ENCODE measurements around the gene DENND4A. TPM values are rescaled to one million over a fixed set of nuclear protein-coding genes. Genes with fewer than 3 reads are reported as not detected.

Gene DENND4A
- total RNA-seq, 1 experiment from 2014 or later = 14.4 TPM

DNA sequence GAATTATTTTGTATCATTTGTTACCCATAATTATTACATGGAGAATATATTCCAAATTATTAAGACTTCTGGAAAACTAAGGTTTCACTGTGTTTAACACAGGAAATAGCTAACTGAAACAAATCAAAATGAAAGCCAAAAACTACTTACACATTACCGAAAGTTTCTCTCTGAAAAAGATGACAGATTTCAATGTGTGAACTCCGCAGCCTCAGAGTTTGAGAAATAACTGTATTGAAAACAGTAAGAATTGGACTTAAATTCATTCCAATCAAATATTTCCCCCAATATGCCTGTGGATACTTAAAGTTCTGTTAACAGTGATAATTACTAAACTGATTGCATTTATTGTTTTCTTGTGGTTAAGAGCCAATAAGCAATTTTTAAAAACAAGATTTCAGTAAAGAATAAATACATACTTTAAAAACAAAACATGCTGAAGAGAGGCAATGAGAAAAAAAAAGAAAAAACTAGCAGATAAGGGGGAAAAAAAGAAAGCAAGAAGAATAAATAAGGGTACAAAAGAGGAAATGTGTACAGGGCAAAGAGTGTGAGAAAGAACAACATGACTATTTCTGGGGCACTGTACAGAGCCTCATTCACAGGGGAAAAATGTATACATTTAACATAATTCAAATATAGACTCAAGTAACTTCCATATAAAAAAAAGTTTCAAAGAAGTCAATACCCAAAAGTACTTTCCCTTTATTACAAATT, 30.7 kb downstream of the DENND4A start:
- intact Hi-C loops (cut with micrococcal nuclease; ENCODE audit: unreplicated experiment) = no loop called here
- Histone ChIP-seq H3K4me3 (ENCODE audit: low read depth in 2 of 2, low read length in 2 of 2) (no peak overlapping the region), H3K9me3 (ENCODE audit: control insufficient read depth, insufficient read depth, low read depth, low read length) (no peaks in the 10 kb centered on the region), H3K4me1 (ENCODE audit: control insufficient read depth, insufficient read depth, low read length) (no peaks in the 10 kb centered on the region; the same call in 1 of the 2 replicates), H3K27me3 (ENCODE audit: control insufficient read depth, insufficient read depth, low read length) (no peaks in the 10 kb centered on the region), H3K27ac (ENCODE audit: low read length) (no peak overlapping the region), H3K36me3 (ENCODE audit: control insufficient read depth, insufficient read depth, low read length) (no peaks in the 10 kb centered on the region)
- ChIA-PET POLR2A (no interaction called here), CTCF (no interaction called here)
- DNase-seq (ENCODE audit: low read depth, low spot score) = no peak
- no TSS peak for BruUV-seq (replicated peaks)
- ATAC-seq = no peak
- in situ Hi-C loops (cut with HindIII; ENCODE audit: low pct_unique_long_range_greater_than_20kb, low sequenced_read_pairs) = no loop called here
- TF ChIP-seq POLR2AphosphoS5 (IDR thresholded peaks at IDR 0.05; ENCODE audit: low read depth, low read length) = no peak
- no peak for TF ChIP-seq TCF7L2 (IDR thresholded peaks at IDR 0.05; ENCODE audit: low read depth, low read length)
- TF ChIP-seq, protein P1, sequence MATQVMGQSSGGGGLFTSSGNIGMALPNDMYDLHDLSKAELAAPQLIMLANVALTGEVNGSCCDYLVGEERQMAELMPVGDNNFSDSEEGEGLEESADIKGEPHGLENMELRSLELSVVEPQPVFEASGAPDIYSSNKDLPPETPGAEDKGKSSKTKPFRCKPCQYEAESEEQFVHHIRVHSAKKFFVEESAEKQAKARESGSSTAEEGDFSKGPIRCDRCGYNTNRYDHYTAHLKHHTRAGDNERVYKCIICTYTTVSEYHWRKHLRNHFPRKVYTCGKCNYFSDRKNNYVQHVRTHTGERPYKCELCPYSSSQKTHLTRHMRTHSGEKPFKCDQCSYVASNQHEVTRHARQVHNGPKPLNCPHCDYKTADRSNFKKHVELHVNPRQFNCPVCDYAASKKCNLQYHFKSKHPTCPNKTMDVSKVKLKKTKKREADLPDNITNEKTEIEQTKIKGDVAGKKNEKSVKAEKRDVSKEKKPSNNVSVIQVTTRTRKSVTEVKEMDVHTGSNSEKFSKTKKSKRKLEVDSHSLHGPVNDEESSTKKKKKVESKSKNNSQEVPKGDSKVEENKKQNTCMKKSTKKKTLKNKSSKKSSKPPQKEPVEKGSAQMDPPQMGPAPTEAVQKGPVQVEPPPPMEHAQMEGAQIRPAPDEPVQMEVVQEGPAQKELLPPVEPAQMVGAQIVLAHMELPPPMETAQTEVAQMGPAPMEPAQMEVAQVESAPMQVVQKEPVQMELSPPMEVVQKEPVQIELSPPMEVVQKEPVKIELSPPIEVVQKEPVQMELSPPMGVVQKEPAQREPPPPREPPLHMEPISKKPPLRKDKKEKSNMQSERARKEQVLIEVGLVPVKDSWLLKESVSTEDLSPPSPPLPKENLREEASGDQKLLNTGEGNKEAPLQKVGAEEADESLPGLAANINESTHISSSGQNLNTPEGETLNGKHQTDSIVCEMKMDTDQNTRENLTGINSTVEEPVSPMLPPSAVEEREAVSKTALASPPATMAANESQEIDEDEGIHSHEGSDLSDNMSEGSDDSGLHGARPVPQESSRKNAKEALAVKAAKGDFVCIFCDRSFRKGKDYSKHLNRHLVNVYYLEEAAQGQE (IDR thresholded peaks at IDR 0.05; ENCODE audit: insufficient read depth in 1 of 2, low read depth in 2 of 2, low read length in 1 of 2) = no peak
- TF ChIP-seq, protein P2, sequence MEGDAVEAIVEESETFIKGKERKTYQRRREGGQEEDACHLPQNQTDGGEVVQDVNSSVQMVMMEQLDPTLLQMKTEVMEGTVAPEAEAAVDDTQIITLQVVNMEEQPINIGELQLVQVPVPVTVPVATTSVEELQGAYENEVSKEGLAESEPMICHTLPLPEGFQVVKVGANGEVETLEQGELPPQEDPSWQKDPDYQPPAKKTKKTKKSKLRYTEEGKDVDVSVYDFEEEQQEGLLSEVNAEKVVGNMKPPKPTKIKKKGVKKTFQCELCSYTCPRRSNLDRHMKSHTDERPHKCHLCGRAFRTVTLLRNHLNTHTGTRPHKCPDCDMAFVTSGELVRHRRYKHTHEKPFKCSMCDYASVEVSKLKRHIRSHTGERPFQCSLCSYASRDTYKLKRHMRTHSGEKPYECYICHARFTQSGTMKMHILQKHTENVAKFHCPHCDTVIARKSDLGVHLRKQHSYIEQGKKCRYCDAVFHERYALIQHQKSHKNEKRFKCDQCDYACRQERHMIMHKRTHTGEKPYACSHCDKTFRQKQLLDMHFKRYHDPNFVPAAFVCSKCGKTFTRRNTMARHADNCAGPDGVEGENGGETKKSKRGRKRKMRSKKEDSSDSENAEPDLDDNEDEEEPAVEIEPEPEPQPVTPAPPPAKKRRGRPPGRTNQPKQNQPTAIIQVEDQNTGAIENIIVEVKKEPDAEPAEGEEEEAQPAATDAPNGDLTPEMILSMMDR (IDR thresholded peaks at IDR 0.05) = no peak
- TF ChIP-seq SIN3A (IDR thresholded peaks at IDR 0.05; ENCODE audit: borderline replicate concordance, insufficient read depth, low read depth, low read length) = no peak

DNA sequence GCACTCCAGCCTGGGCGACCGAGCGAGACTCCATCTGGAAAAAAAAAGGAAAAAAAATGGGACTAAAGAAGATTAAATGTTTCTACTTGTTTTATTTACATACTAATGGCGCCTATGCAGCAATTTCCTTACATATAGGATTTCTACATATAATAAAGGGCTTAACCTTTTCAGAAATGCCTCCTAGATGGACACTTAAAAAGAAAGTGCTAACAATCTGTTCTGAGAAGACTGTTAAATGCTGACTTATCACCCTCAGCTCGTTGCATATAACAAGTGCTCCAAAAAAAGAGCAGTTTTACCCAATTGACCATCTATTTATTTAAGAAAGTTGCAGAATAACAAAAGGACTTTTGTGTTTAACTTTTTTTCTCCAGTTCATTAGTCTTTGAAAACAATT, 32.7 kb downstream of the DENND4A start:
- BruUV-seq (replicated peaks) = no TSS peak
- CTCF ChIA-PET = no interaction called here
- no peaks in the 10 kb centered on the region for H3K27me3 ChIP-seq (ENCODE audit: control insufficient read depth, insufficient read depth, low read length)
- intact Hi-C loops (cut with micrococcal nuclease; ENCODE audit: unreplicated experiment) (no loop called here), in situ Hi-C loops (cut with HindIII; ENCODE audit: low pct_unique_long_range_greater_than_20kb, low sequenced_read_pairs) (no loop called here)
- H3K27ac ChIP-seq (ENCODE audit: low read length) = no peak overlapping the region
- no peak overlapping the region for H3K4me3 ChIP-seq (ENCODE audit: low read depth in 2 of 2, low read length in 2 of 2)
- no peaks in the 10 kb centered on the region for H3K4me1 ChIP-seq (ENCODE audit: control insufficient read depth, insufficient read depth, low read length)
- TF ChIP-seq, protein P2 (IDR thresholded peaks at IDR 0.05) = no peak
- no peak for TF ChIP-seq SIN3A (IDR thresholded peaks at IDR 0.05; ENCODE audit: borderline replicate concordance, insufficient read depth, low read depth, low read length)
- TF ChIP-seq TCF7L2 (IDR thresholded peaks at IDR 0.05; ENCODE audit: low read depth, low read length) = no peak
- no peak for TF ChIP-seq POLR2AphosphoS5 (IDR thresholded peaks at IDR 0.05; ENCODE audit: low read depth, low read length)
- TF ChIP-seq, protein P1 (IDR thresholded peaks at IDR 0.05; ENCODE audit: insufficient read depth in 1 of 2, low read depth in 2 of 2, low read length in 1 of 2) = no peak
- no peak for ATAC-seq
- POLR2A ChIA-PET = no interaction called here
- DNase-seq (ENCODE audit: low read depth, low spot score) = no peak
- no peaks in the 10 kb centered on the region for H3K36me3 ChIP-seq (ENCODE audit: control insufficient read depth, insufficient read depth, low read length)
- H3K9me3 ChIP-seq (ENCODE audit: control insufficient read depth, insufficient read depth, low read depth, low read length) = no peaks in the 10 kb centered on the region

Measured in Panc1 (cell line).